Hepatocyte (in vitro differentiated cells): Measurements from ENCODE around the gene LY6G5B. TPM values are rescaled to one million over a fixed set of nuclear protein-coding genes. Genes with fewer than 3 reads are reported as not detected.

Experiments used
- DNase-seq: peaks from one replicate; pipeline ENCODE4 v3.0.0-alpha.2; 2016; ENCODE audit warnings: low spot score
- H2AFZ ChIP-seq: fragments of 200-600 bp; sonication (generic); 2 replicates; pipeline ENCODE4 v1.6.0; 2016; ENCODE audit warnings: antibody characterized with exemption, mild to moderate bottlenecking
- H3K27ac ChIP-seq: fragments of 200-600 bp; sonication (generic); 2 replicates; pipeline ENCODE4 v1.5.1; 2016; ENCODE audit warnings: mild to moderate bottlenecking
- H3K27me3 ChIP-seq: fragments of 200-600 bp; sonication (generic); 2 replicates; pipeline ENCODE4 v1.6.1; 2016
- H3K36me3 ChIP-seq: fragments of 200-600 bp; sonication (generic); replicated peaks from 2 replicates; pipeline ENCODE4 v1.5.1; 2016; ENCODE audit warnings: low read depth; ENCODE audit not compliant: insufficient read depth
- H3K4me1 ChIP-seq: fragments of 200-600 bp; sonication (generic); 2 replicates; pipeline ENCODE4 v1.5.1; 2016; ENCODE audit warnings: mild to moderate bottlenecking, moderate library complexity; ENCODE audit not compliant: insufficient read depth
- H3K4me2 ChIP-seq: fragments of 200-600 bp; sonication (generic); 2 replicates; pipeline ENCODE4 v1.6.0; 2016
- H3K4me3 ChIP-seq: fragments of 200-600 bp; sonication (generic); 2 replicates; pipeline ENCODE4 v1.5.1; 2016; ENCODE audit warnings: mild to moderate bottlenecking
- H3K79me2 ChIP-seq: fragments of 200-600 bp; sonication (generic); 2 replicates; pipeline ENCODE4 v1.6.0; 2017; ENCODE audit warnings: mild to moderate bottlenecking
- H3K9me2 ChIP-seq: fragments of 200-600 bp; sonication (generic); replicated peaks from 2 replicates; pipeline ENCODE4 v1.6.0; 2017; ENCODE audit warnings: mild to moderate bottlenecking; ENCODE audit not compliant: insufficient read depth
- H3K9me3 ChIP-seq: fragments of 200-600 bp; sonication (generic); 2 replicates; pipeline ENCODE4 v1.5.1; 2016; ENCODE audit warnings: low read depth, mild to moderate bottlenecking
- H4K20me1 ChIP-seq: fragments of 200-600 bp; sonication (generic); 2 replicates; pipeline ENCODE4 v1.6.0; 2016; ENCODE audit warnings: mild to moderate bottlenecking; ENCODE audit not compliant: insufficient read depth, poor library complexity, severe bottlenecking
- EZH2 ChIP-seq: fragments of 200-600 bp; sonication (generic); IDR thresholded peaks from 2 replicates; pipeline ENCODE4 v1.6.1; 2016; ENCODE audit warnings: antibody characterized with exemption, mild to moderate bottlenecking, borderline replicate concordance
- EZH2phosphoT487 ChIP-seq: fragments of 200-600 bp; sonication (generic); IDR thresholded peaks from one replicate; pipeline ENCODE4 v1.6.1; 2018; ENCODE audit warnings: antibody characterized with exemption, mild to moderate bottlenecking, low read depth, moderate library complexity; ENCODE audit not compliant: unreplicated experiment, severe bottlenecking
- WGBS: methylation state at CpG from one replicate; pipeline ENCODE4 v1.1.6; 2016; ENCODE audit warnings: low lambda C conversion rate; ENCODE audit errors: missing lambda C conversion rate; 5-methylcytosine and 5-hydroxymethylcytosine counted together
- polyA plus RNA-seq: library from polyadenylated mRNA; unstranded; fragments of >200 nt; fragmentation: Nextera tagmentation; extraction: Ambion mirVana; gene quantifications from 2 replicates; pipeline ENCODE4 v1.2.1, GENCODE V29; 2016
- total RNA-seq: library from RNA; depleted of rRNA; stranded (reverse); fragments of >200 nt; gene quantifications from 2 replicates; pipeline ENCODE4 v1.2.3, GENCODE V29; 2014
- TF ChIP-seq, protein P1 (sequence below): fragments of 200-600 bp; sonication (generic); IDR thresholded peaks from 2 replicates; pipeline ENCODE4 v1.5.1; 2016; ENCODE audit warnings: antibody characterized with exemption, mild to moderate bottlenecking; ENCODE audit not compliant: poor library complexity

Gene LY6G5B
- total and polyA plus RNA-seq, 2 experiments from 2014 or later = 5.3 to 14.9 TPM

DNA sequence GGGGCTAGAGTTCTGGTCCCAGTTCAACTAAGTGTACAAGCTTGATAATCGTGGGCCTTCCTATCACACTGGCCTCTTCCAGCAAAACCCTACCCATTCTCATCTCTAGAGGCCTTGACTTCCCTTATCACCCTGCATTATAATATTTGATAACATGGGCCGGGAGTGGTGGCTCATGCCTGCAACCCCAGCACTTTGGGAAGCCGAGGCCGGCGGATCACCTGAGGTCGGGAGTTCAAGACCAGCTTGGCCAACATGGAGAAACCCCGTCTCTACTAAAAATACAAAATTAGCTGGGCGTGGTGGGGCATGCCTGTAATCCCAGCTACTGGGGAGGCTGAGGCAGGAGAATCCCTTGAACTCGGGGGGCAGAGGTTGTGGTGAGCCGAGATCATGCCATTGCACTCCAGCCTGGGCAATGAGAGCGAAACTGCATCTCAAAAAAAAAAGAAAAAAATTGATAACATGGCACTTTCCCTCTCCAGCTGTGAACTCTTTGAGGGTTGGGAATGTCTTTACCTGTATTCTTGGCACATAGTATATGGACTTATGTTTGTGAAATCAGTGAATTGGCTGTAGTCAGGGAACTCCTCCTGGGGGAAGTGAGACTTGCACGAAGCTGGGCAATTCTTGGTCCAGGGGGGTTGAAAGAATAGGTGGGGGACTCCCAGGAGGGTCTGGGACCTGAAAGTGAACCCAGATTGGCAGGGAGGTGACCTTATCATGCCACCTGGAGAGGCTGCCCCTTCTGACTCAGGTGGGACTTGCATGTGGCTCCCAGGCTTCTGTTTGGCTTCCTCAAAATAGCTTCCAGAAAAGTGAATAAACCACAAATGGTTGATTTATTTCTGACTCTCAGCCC, 8.3 kb upstream of the LY6G5B start:
- Histone ChIP-seq H3K27ac (peak overlapping the region; percentile 89), H4K20me1 (peaks cover 13% of the 10 kb centered on the region), H3K9me3 (no peaks in the 10 kb centered on the region), H3K4me1 (peaks cover 34% of the 10 kb centered on the region), H3K4me3 (peak overlapping the region; percentile 55), H3K27me3 (no peaks in the 10 kb centered on the region), H3K36me3 (no peaks in the 10 kb centered on the region), H3K79me2 (peaks cover 74% of the 10 kb centered on the region), H3K4me2 (peak overlapping the region; percentile 97), H2AFZ (no peak overlapping the region), H3K9me2 (no peaks in the 10 kb centered on the region)
- WGBS = 93% methylated on average over 12 of the region's 12 CpGs
- DNase-seq = no peak
- TF ChIP-seq EZH2 = no peak
- TF ChIP-seq EZH2phosphoT487 = no peak
- TF ChIP-seq, protein P1, sequence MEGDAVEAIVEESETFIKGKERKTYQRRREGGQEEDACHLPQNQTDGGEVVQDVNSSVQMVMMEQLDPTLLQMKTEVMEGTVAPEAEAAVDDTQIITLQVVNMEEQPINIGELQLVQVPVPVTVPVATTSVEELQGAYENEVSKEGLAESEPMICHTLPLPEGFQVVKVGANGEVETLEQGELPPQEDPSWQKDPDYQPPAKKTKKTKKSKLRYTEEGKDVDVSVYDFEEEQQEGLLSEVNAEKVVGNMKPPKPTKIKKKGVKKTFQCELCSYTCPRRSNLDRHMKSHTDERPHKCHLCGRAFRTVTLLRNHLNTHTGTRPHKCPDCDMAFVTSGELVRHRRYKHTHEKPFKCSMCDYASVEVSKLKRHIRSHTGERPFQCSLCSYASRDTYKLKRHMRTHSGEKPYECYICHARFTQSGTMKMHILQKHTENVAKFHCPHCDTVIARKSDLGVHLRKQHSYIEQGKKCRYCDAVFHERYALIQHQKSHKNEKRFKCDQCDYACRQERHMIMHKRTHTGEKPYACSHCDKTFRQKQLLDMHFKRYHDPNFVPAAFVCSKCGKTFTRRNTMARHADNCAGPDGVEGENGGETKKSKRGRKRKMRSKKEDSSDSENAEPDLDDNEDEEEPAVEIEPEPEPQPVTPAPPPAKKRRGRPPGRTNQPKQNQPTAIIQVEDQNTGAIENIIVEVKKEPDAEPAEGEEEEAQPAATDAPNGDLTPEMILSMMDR = no peak

DNA sequence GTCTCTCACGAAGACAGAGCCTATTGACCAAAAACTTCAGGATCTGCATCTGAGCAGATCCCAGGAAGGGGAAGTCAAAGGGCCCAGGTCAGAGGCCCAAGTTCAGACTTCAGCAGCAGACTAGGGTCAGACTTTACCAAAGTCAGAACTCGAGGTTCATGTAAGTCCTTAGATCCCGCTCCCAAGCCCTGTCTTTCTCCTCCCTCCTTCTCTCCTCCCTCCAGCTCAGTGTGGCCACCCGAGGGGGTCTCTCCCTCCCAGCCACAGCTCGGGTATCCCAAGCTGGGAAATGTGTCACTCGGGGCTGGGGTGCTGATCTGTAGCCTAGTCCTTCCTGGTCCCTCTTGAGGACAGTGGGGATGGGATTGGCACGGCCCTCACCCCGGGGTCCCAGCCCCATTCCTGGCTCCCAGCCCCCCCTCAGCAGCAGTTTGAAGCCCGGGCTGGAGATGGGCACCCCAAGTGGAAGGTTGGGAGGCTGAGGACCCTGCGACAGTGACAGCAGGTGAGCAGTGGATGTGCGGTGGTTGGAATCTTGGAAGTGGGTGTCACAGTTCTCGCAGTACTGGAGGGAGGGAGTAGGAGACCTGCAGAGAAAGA, 7.6 kb upstream of the LY6G5B start:
- no peaks in the 10 kb centered on the region for H3K9me3 ChIP-seq
- 95% methylated on average over 12 of the region's 12 CpGs for WGBS
- TF ChIP-seq, protein P1 = no peak
- TF ChIP-seq EZH2 (no peak), EZH2phosphoT487 (no peak)
- no peak overlapping the region for H3K27ac ChIP-seq
- H3K9me2 ChIP-seq = no peaks in the 10 kb centered on the region
- no peaks in the 10 kb centered on the region for H3K27me3 ChIP-seq
- peaks cover 34% of the 10 kb centered on the region for H3K4me1 ChIP-seq
- H2AFZ ChIP-seq = no peak overlapping the region
- peaks cover 78% of the 10 kb centered on the region for H3K79me2 ChIP-seq
- DNase-seq = no peak
- no peaks in the 10 kb centered on the region for H3K36me3 ChIP-seq
- H3K4me2 ChIP-seq = no peak overlapping the region
- peaks cover 13% of the 10 kb centered on the region for H4K20me1 ChIP-seq
- H3K4me3 ChIP-seq = no peak overlapping the region

DNA sequence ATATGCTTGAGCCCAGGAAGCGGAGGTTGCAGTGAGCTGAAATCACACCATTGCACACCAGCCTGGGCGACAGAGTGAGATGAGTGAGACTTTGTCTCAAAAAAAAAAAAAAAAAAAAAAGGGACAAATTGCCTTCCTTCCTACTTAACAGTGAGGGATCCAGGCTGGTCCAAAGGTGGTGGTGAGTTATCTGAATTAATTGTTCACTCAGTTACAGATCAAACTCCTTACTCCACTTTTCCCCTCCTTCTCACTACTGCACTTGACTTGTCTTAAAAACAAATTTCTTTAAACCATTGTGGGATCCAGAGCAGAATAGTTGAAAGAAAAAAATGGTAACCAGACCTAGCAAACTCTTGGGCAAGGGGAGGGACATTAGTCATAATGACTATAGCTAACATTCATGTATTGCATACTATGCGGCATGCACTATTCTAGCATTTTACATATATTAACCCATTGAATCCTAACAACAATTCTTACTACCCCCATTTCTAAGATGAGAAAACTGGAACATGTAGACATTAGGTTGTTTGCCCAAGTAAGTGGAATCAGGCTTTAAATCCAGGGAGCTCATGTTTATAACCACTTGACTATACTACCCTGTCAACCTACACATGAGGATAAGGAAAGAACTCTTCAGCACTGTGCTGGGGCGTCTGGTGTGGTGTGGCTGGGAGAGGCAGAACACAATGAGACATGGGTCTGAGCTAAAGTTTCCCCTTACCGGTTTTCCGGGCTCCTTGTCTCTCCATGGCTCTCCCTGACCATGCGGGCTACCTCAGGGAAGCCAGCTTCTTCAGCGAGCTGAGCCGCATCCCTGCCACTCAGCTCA, 6.4 kb upstream of the LY6G5B start:
- Histone ChIP-seq H2AFZ (no peak overlapping the region), H3K27me3 (no peaks in the 10 kb centered on the region), H3K9me3 (no peaks in the 10 kb centered on the region), H3K27ac (peak overlapping the region; percentile 93), H3K9me2 (no peaks in the 10 kb centered on the region), H3K4me1 (peaks cover 34% of the 10 kb centered on the region), H3K4me2 (peak overlapping the region; percentile 81), H3K4me3 (no peak overlapping the region), H3K79me2 (peaks cover 78% of the 10 kb centered on the region), H3K36me3 (no peaks in the 10 kb centered on the region), H4K20me1 (peaks cover 13% of the 10 kb centered on the region)
- no peak for TF ChIP-seq EZH2
- no peak for TF ChIP-seq EZH2phosphoT487
- TF ChIP-seq, protein P1 = no peak
- 72% methylated on average over 8 of the region's 9 CpGs for WGBS
- no peak for DNase-seq
